Activated CD8-positive, alpha-beta memory T cell treated with anti-CD3 and anti-CD28 coated beads for 48 hours (primary cell): ENCODE measurements around the gene ISYNA1.

Experiments used
- DNase-seq, 3 experiments: peaks; one replicate each; pipeline ENCODE4 v3.0.0-alpha.2; 2020; ENCODE audit warnings: low read depth in 2 of 3, low spot score in 2 of 3

Gene ISYNA1

GRCh38 chr19:18445262-18445948, 7.5 kb upstream of the ISYNA1 start:
- no peak for DNase-seq

- DNase-seq, result no peak
These were observed 6.6 kb upstream of the ISYNA1 start for GRCh38 chr19:18444513-18444912.

GRCh38 chr19:18443831-18444230, 5.9 kb upstream of the ISYNA1 start:
- no peak for DNase-seq

GRCh38 chr19:18443406-18443805, 5.5 kb upstream of the ISYNA1 start:
- no peak for DNase-seq

GRCh38 chr19:18442941-18443340, 5.0 kb upstream of the ISYNA1 start:
- no peak for DNase-seq

GRCh38 chr19:18441804-18442788, 4.2 kb upstream of the ISYNA1 start:
- no peak for DNase-seq

GRCh38 chr19:18440936-18441803, 3.2 kb upstream of the ISYNA1 start:
- DNase-seq, result no peak

- no peak for DNase-seq
These were observed 2.5 kb upstream of the ISYNA1 start for GRCh38 chr19:18440415-18440877.

- DNase-seq, result no peak
These were observed 1.9 kb upstream of the ISYNA1 start for GRCh38 chr19:18439910-18440237.

- no peak for DNase-seq
These were observed 1.3 kb upstream of the ISYNA1 start for GRCh38 chr19:18439025-18439909.

- no peak for DNase-seq
These were observed 545 bp upstream of the ISYNA1 start for GRCh38 chr19:18438331-18439024.

- peak in 2 of 3 experiments; percentile 55 to 62 for DNase-seq
These were observed 1.1 kb downstream of the ISYNA1 start for GRCh38 chr19:18436671-18437490.

GRCh38 chr19:18435842-18436670, 1.9 kb downstream of the ISYNA1 start:
- DNase-seq, result no peak

- no peak for DNase-seq
These were observed 2.6 kb downstream of the ISYNA1 start for GRCh38 chr19:18435178-18435841.

- no peak for DNase-seq
These were observed 3.3 kb downstream of the ISYNA1 start for GRCh38 chr19:18434411-18435175.

- DNase-seq, result no peak
These were observed 4.1 kb downstream of the ISYNA1 start for GRCh38 chr19:18433735-18434398.
